Left lung (tissue), 14 donors: Measurements from ENCODE around the gene ALG5. TPM values are rescaled to one million over a fixed set of nuclear protein-coding genes. Genes with fewer than 3 reads are reported as not detected.

ENCODE experiments used
- ATAC-seq: fragments of 200-7000 bp; cut with Tn5 transposase; one replicate; pipeline ENCODE4 v1.9.1; 2020; ENCODE audit warnings: moderate library complexity
- DNase-seq, 4 donors: peaks; one replicate each; pipeline ENCODE4 v3.0.0-alpha.2; 2013 to 2020
- H3K27ac ChIP-seq, 2 donors: fragments of 200-600 bp; sonication (generic) in 1 of 2; one replicate each; pipeline versions ENCODE4 v1.5.0 to v1.8.0; 2020 to 2021
- H3K27me3 ChIP-seq, 2 donors: fragments of 200-600 bp; sonication (generic) in 1 of 2; one replicate each; pipeline versions ENCODE4 v1.5.0 to v1.8.0; 2020 to 2021
- H3K36me3 ChIP-seq, 2 donors: fragments of 200-600 bp; sonication (generic) in 1 of 2; one replicate each; pipeline versions ENCODE4 v1.5.0 to v1.8.0; 2020 to 2021
- H3K4me1 ChIP-seq, 2 donors: fragments of 200-600 bp; one replicate each; pipeline ENCODE4 v1.8.0; 2021
- H3K4me3 ChIP-seq, 2 donors: fragments of 200-600 bp; sonication (generic) in 1 of 2; one replicate each; pipeline versions ENCODE4 v1.5.0 to v1.8.0; 2020 to 2021; ENCODE audit warnings: mild to moderate bottlenecking in 1 of 2
- H3K9me3 ChIP-seq, 2 donors: fragments of 200-600 bp; sonication (generic) in 1 of 2; one replicate each; pipeline versions ENCODE4 v1.5.0 to v1.8.0; 2020 to 2021
- CTCF ChIP-seq, 2 donors: fragments of 200-600 bp; sonication (generic) in 1 of 2; IDR thresholded peaks; one replicate each; pipeline versions ENCODE4 v1.5.0 to v1.8.0; 2021; ENCODE audit warnings: antibody characterized with exemption in 2 of 2
- intact Hi-C, 2 donors: fragments of 100-400 bp; cut with DNase I; formaldehyde crosslinking; loops; one replicate each; pipeline versions ENCODE4 v1.11.2 to v1.14.2; 2022
- long read RNA-seq, 12 donors: library from polyadenylated mRNA in 2 of 12; unstranded in 2 of 12; transcript quantifications; one replicate each; pipeline ENCODE4 v2.0.0 and lab custom pipeline, GENCODE V29; 2019 to 2026
- polyA plus RNA-seq, 6 donors: library from polyadenylated mRNA; unstranded; fragments of 120-200 nt; gene quantifications; one replicate each; pipeline ENCODE4 v1.2.1, GENCODE V29; 2013; ENCODE audit not compliant: insufficient read length in 6 of 6
- total RNA-seq, 2 donors: library from RNA; stranded (reverse); fragmentation: NEBNext Ultra II Directional; extraction: Animal tissue kit (Norgen Biotek cat#: 25700); gene quantifications; one replicate each; pipeline ENCODE4 v1.2.1, GENCODE V29; 2021
- donor health status: DM: no; HTN: yes; CAD: no.
- donor health status: DM: no; HTN: no; CAD: no.

Gene ALG5
- total RNA-seq (10 to 100 TPM; 36.5 to 42.7 TPM), polyA plus RNA-seq (10 to 100 TPM; 36.2 to 45.4 (median 40.9) TPM)
- long read RNA-seq, donor 1, transcript ALG5-201 (10 exons, 1,154 nt) = major isoform, 17 of 155 reads
- long read RNA-seq, donor 1, partial matches to known transcripts = 133 of 155 reads
- long read RNA-seq, donor 1, other reads (novel, unspliced or antisense) = 0 of 155 reads
- long read RNA-seq, donor 2, transcript ALG5-201 (10 exons, 1,154 nt) = major isoform, 17 of 21 reads
- long read RNA-seq, donor 2, partial matches to known transcripts = 0 of 21 reads
- long read RNA-seq, donor 2, other reads (novel, unspliced or antisense) = 0 of 21 reads
- long read RNA-seq, donor 3, transcript ALG5-201 (10 exons, 1,154 nt) = major isoform, 31 of 33 reads
- long read RNA-seq, donor 3, partial matches to known transcripts = 0 of 33 reads
- long read RNA-seq, donor 3, other reads (novel, unspliced or antisense) = 0 of 33 reads
- long read RNA-seq, donor 4, transcript ALG5-201 (10 exons, 1,154 nt) = major isoform, 46 of 51 reads
- long read RNA-seq, donor 4, partial matches to known transcripts = 2 of 51 reads
- long read RNA-seq, donor 4, other reads (novel, unspliced or antisense) = 3 of 51 reads
- long read RNA-seq, donor 5, transcript ALG5-201 (10 exons, 1,154 nt) = major isoform, 15 of 18 reads
- long read RNA-seq, donor 5, partial matches to known transcripts = 0 of 18 reads
- long read RNA-seq, donor 5, other reads (novel, unspliced or antisense) = 0 of 18 reads
- long read RNA-seq, donor 6, transcript ALG5-201 (10 exons, 1,154 nt) = major isoform, 21 of 21 reads
- long read RNA-seq, donor 6, partial matches to known transcripts = 0 of 21 reads
- long read RNA-seq, donor 6, other reads (novel, unspliced or antisense) = 0 of 21 reads
- long read RNA-seq, donor 7, transcript ALG5-201 (10 exons, 1,154 nt) = major isoform, 12 of 12 reads
- long read RNA-seq, donor 7, partial matches to known transcripts = 0 of 12 reads
- long read RNA-seq, donor 7, other reads (novel, unspliced or antisense) = 0 of 12 reads
- long read RNA-seq, donor 8, transcript ALG5-201 (10 exons, 1,154 nt) = major isoform, 19 of 93 reads
- long read RNA-seq, donor 8, partial matches to known transcripts = 54 of 93 reads
- long read RNA-seq, donor 8, other reads (novel, unspliced or antisense) = 18 of 93 reads
- long read RNA-seq, donor 9 = 0 reads
- long read RNA-seq, donor 10, transcript ALG5-201 (10 exons, 1,154 nt) = major isoform, 92 of 107 reads
- long read RNA-seq, donor 10, partial matches to known transcripts = 5 of 107 reads
- long read RNA-seq, donor 10, other reads (novel, unspliced or antisense) = 10 of 107 reads
- long read RNA-seq, donor 11, transcript ALG5-201 (10 exons, 1,154 nt) = major isoform, 15 of 16 reads
- long read RNA-seq, donor 11, partial matches to known transcripts = 0 of 16 reads
- long read RNA-seq, donor 11, other reads (novel, unspliced or antisense) = 0 of 16 reads
- long read RNA-seq, donor 12, transcript ALG5-201 (10 exons, 1,154 nt) = major isoform, 13 of 13 reads
- long read RNA-seq, donor 12, partial matches to known transcripts = 0 of 13 reads
- long read RNA-seq, donor 12, other reads (novel, unspliced or antisense) = 0 of 13 reads

- H3K27ac ChIP-seq = peak within 1 kb of the TSS; percentile 98
- H3K4me1 ChIP-seq = peaks cover 13 to 30% of the 10 kb centered on the region in 2 donors
- ATAC-seq (peak; percentile 93), DNase-seq (peak; percentile 90 to 99 (median 92))
- intact Hi-C loops = no loop called here
- H3K36me3 ChIP-seq = peaks cover 0 to 24% of the 10 kb centered on the region in 2 donors
- no peaks in the 10 kb centered on the region for H3K9me3 ChIP-seq
- peak within 1 kb of the TSS; percentile 87 to 89 for H3K4me3 ChIP-seq
- H3K27me3 ChIP-seq = no peaks in the 10 kb centered on the region
- peak; percentile 95 to 98 for TF ChIP-seq CTCF (IDR thresholded peaks at IDR 0.05)
Measured at GRCh38 chr13:36999054-36999714, at the start of gene ALG5. TSS of gene ALG5 (minus strand) at chr13:36999340. CDS start at chr13:36999300, 40 bp downstream.

- Histone ChIP-seq H3K27ac (no peak overlapping the region), H3K9me3 (no peaks in the 10 kb centered on the region), H3K36me3 (peaks cover 0 to 56% of the 10 kb centered on the region in 2 donors), H3K4me3 (no peak overlapping the region), H3K4me1 (peaks cover 0 to 6% of the 10 kb centered on the region in 2 donors), H3K27me3 (no peaks in the 10 kb centered on the region)
- ATAC-seq = no peak
- DNase-seq = no peak
- no peak for TF ChIP-seq CTCF (IDR thresholded peaks at IDR 0.05)
- intact Hi-C loops = no loop called here
Measured at GRCh38 chr13:37047846-37048245, 48.7 kb upstream of the ALG5 start.

GRCh38 chr13:37047032-37047431, 47.9 kb upstream of the ALG5 start:
- ATAC-seq (no peak), DNase-seq (no peak)
- H3K4me3 ChIP-seq = no peak overlapping the region
- intact Hi-C loops = no loop called here
- no peak for TF ChIP-seq CTCF (IDR thresholded peaks at IDR 0.05)
- H3K9me3 ChIP-seq = no peaks in the 10 kb centered on the region
- H3K36me3 ChIP-seq = peaks cover 0 to 64% of the 10 kb centered on the region in 2 donors
- no peak overlapping the region for H3K27ac ChIP-seq
- H3K27me3 ChIP-seq = no peaks in the 10 kb centered on the region
- peaks cover 0 to 6% of the 10 kb centered on the region in 2 donors for H3K4me1 ChIP-seq

GRCh38 chr13:37046062-37046461, 46.9 kb upstream of the ALG5 start:
- Histone ChIP-seq H3K27ac (no peak overlapping the region), H3K4me3 (no peak overlapping the region), H3K9me3 (no peaks in the 10 kb centered on the region), H3K4me1 (peaks cover 0 to 1% of the 10 kb centered on the region in 2 donors), H3K27me3 (no peaks in the 10 kb centered on the region), H3K36me3 (peaks cover 0 to 74% of the 10 kb centered on the region in 2 donors)
- no peak for TF ChIP-seq CTCF (IDR thresholded peaks at IDR 0.05)
- no peak for DNase-seq
- no peak for ATAC-seq
- intact Hi-C loops = no loop called here
